SU-DHL-6 (cell line): ENCODE results near the gene STMN1.

Experiments
- H2AFZ ChIP-seq: fragments of 200-600 bp; sonication (generic); 2 replicates; pipeline ENCODE4 v1.6.1; 2014; ENCODE audit warnings: low read depth, mild to moderate bottlenecking, moderate library complexity, mixed read lengths, antibody characterized with exemption, low read length; ENCODE audit not compliant: severe bottlenecking
- H3F3A ChIP-seq: fragments of 200-600 bp; shearing (Covaris generic); 2 replicates; pipeline ENCODE4 v1.6.0; 2016; ENCODE audit warnings: antibody characterized with exemption, mild to moderate bottlenecking; ENCODE audit not compliant: insufficient read depth
- H3K27ac ChIP-seq: fragments of 200-600 bp; sonication (generic); 2 replicates; pipeline ENCODE4 v1.5.1; 2016; ENCODE audit warnings: low read depth, mild to moderate bottlenecking, low read length, moderate library complexity, mixed read lengths
- H3K27me3 ChIP-seq: fragments of 200-600 bp; sonication (generic), shearing (Covaris generic); 2 replicates; pipeline ENCODE4 v1.6.0; 2014; ENCODE audit warnings: mild to moderate bottlenecking, low read length
- H3K36me3 ChIP-seq: fragments of 200-600 bp; sonication (generic); 2 replicates; pipeline ENCODE4 v1.6.1; 2014; ENCODE audit warnings: mild to moderate bottlenecking, low read length, mixed read lengths
- H3K4me2 ChIP-seq: fragments of 300-600, 200-600 bp; shearing (Covaris generic), sonication (generic); 2 replicates; pipeline ENCODE4 v1.6.0; 2014; ENCODE audit warnings: low read length, low read depth, mild to moderate bottlenecking; ENCODE audit not compliant: poor library complexity, severe bottlenecking
- H3K4me3 ChIP-seq: fragments of 200-600 bp; sonication (generic); 2 replicates; pipeline ENCODE4 v1.5.1; 2014; ENCODE audit warnings: antibody characterized with exemption, low read length, mild to moderate bottlenecking, mixed read lengths; ENCODE audit not compliant: insufficient read depth, poor library complexity, severe bottlenecking
- H3K79me2 ChIP-seq: fragments of 200-600 bp; sonication (generic); 2 replicates; pipeline ENCODE4 v1.6.1; 2014; ENCODE audit warnings: mild to moderate bottlenecking, low read length, moderate library complexity; ENCODE audit not compliant: insufficient read depth
- H3K9ac ChIP-seq: fragments of 200-600 bp; sonication (generic); 2 replicates; pipeline ENCODE4 v1.7.0; 2014; ENCODE audit warnings: mild to moderate bottlenecking, low read length
- H3K9me2 ChIP-seq: fragments of 200-600 bp; sonication (generic); replicated peaks from 2 replicates; pipeline ENCODE4 v1.6.1; 2014; ENCODE audit warnings: low read length; ENCODE audit not compliant: insufficient read depth
- H3K9me3 ChIP-seq: fragments of 200-600 bp; sonication (generic); 2 replicates; pipeline ENCODE4 v1.6.1; 2014; ENCODE audit warnings: low read length, mixed read lengths; ENCODE audit not compliant: insufficient read depth
- H4K20me1 ChIP-seq: fragments of 200-600 bp; sonication (generic); 2 replicates; pipeline ENCODE4 v1.6.1; 2014; ENCODE audit warnings: low read depth, mild to moderate bottlenecking, antibody characterized with exemption, low read length, moderate library complexity, mixed read lengths
- EZH2phosphoT487 ChIP-seq: fragments of 200-600 bp; sonication (generic), shearing (Covaris generic); conservative IDR thresholded peaks from 2 replicates; pipeline ENCODE4 v1.6.1; 2018; ENCODE audit warnings: mild to moderate bottlenecking, antibody characterized with exemption, low read length, moderate library complexity, mixed read lengths
- TF ChIP-seq, protein P1 (sequence below): fragments of 200-600 bp; sonication (generic); IDR thresholded peaks from one replicate; pipeline ENCODE4 v1.5.1; 2017; ENCODE audit warnings: antibody characterized with exemption, mild to moderate bottlenecking, low read length, moderate library complexity; ENCODE audit not compliant: insufficient read depth, poor library complexity, severe bottlenecking

STMN1 gene

DNA sequence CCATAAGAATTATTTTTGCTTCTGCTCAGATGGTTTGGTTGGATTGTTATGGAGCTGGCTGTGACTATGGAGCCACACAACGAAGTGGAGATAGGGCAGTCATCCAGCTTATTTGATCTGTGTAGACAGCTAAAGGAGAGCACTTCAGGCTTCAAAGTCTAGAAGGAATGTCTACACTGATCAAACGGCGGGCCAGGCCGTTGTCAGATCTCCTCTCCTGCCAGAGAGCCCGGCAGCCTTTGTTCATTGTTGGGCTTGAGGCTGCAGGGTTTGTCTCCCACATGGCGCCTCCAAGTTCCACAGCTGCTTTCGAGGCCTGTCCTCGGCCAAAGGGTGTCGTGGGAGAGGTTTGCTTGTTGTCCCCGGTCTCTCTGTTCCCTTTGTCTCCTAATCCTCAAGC is 2.8 kb upstream of the STMN1 start:
- Histone ChIP-seq H3K27ac (no peak overlapping the region), H2AFZ (no peak overlapping the region), H3K4me2 (no peak overlapping the region)

DNA sequence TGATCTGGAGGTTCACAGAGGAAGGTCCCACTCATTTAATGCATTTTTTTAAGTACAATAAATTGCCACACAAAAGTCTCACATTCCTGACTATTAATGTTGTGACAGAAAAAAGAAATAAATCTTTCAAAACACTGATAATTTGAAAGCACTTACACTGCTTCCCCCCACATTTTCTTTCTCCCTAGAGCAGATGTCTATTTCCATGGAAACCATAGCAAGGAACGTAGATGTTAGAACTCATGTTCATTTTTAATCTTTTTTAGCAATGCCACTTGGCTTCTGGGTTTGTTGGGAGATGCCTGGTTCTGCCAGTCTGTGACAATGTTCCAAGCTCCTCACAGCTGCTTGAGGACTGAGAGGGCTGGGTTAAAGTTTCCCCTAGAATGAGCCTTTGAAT is 1.9 kb upstream of the STMN1 start:
- Histone ChIP-seq H3K9ac (no peak overlapping the region), H3K79me2 (peaks cover 22% of the 10 kb centered on the region), H3K9me3 (no peaks in the 10 kb centered on the region), H4K20me1 (peaks cover 12% of the 10 kb centered on the region; the same call in 1 of the 2 replicates), H3K27me3 (no peaks in the 10 kb centered on the region), H3K4me3 (no peak overlapping the region), H2AFZ (no peak overlapping the region), H3K4me2 (no peak overlapping the region), H3K9me2 (no peaks in the 10 kb centered on the region), H3K27ac (no peak overlapping the region), H3F3A (0 out of 2 replicates have a peak, but pooled peaks cover 14% of the 10 kb centered on the region), H3K36me3 (peaks cover 16% of the 10 kb centered on the region)
- TF ChIP-seq, protein P1, sequence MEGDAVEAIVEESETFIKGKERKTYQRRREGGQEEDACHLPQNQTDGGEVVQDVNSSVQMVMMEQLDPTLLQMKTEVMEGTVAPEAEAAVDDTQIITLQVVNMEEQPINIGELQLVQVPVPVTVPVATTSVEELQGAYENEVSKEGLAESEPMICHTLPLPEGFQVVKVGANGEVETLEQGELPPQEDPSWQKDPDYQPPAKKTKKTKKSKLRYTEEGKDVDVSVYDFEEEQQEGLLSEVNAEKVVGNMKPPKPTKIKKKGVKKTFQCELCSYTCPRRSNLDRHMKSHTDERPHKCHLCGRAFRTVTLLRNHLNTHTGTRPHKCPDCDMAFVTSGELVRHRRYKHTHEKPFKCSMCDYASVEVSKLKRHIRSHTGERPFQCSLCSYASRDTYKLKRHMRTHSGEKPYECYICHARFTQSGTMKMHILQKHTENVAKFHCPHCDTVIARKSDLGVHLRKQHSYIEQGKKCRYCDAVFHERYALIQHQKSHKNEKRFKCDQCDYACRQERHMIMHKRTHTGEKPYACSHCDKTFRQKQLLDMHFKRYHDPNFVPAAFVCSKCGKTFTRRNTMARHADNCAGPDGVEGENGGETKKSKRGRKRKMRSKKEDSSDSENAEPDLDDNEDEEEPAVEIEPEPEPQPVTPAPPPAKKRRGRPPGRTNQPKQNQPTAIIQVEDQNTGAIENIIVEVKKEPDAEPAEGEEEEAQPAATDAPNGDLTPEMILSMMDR, result no peak
- TF ChIP-seq EZH2phosphoT487, result no peak

More for the DNA sequence above, 2.8 kb upstream of the STMN1 start:
- Histone ChIP-seq H3K9me3 (no peaks in the 10 kb centered on the region), H3K36me3 (peaks cover 7% of the 10 kb centered on the region), H3K4me3 (no peak overlapping the region), H3K27me3 (no peaks in the 10 kb centered on the region), H3K9me2 (no peaks in the 10 kb centered on the region), H3F3A (0 out of 2 replicates have a peak, but pooled peaks cover 12% of the 10 kb centered on the region), H3K9ac (no peak overlapping the region), H3K79me2 (peaks cover 13% of the 10 kb centered on the region), H4K20me1 (0 out of 2 replicates have a peak, but pooled peaks cover 6% of the 10 kb centered on the region)
- no peak for TF ChIP-seq EZH2phosphoT487
- TF ChIP-seq, protein P1, result no peak

DNA sequence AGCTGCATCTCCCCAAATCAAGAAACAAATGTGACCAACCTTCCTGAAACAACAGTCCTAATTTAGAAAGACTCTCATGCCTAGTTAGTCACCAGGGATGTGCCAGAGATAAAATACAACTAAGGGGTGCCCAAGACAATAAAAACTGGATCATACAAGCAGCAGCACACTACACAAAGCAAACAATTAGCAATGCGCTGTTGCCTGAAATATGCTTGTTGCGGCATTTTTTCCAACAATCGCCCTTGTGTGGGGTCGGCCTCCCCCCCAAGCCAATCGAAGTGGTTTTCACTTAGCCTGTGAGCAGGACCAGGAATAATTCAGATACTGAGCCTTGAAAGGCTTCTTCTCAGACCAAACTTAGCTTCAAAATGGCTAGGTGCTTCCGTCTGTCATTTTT is 1.4 kb upstream of the STMN1 start:
- H3F3A ChIP-seq, result peaks cover 15% of the 10 kb centered on the region; the same call in 1 of the 2 replicates
- no peaks in the 10 kb centered on the region for H3K9me2 ChIP-seq
- no peaks in the 10 kb centered on the region for H3K27me3 ChIP-seq
- H3K79me2 ChIP-seq, result peaks cover 27% of the 10 kb centered on the region
- H2AFZ ChIP-seq, result peak overlapping the region; percentile 89
- peaks cover 14% of the 10 kb centered on the region; the same call in 1 of the 2 replicates for H4K20me1 ChIP-seq
- H3K4me3 ChIP-seq, result no peak overlapping the region
- no peak overlapping the region for H3K9ac ChIP-seq
- no peak overlapping the region for H3K27ac ChIP-seq
- H3K36me3 ChIP-seq, result peaks cover 21% of the 10 kb centered on the region
- TF ChIP-seq EZH2phosphoT487, result no peak
- TF ChIP-seq, protein P1, result no peak
- H3K9me3 ChIP-seq, result no peaks in the 10 kb centered on the region
- H3K4me2 ChIP-seq, result no peak overlapping the region
